HepG2 (cell line): Measurements from ENCODE around the gene ADCY1. TPM values are rescaled to one million over a fixed set of nuclear protein-coding genes. Genes with fewer than 3 reads are reported as not detected.

Experiments used
- ATAC-seq: fragments of 200-7000 bp; cut with Tn5 transposase; 3 replicates; pipeline ENCODE4 v1.9.1; 2020; ENCODE audit warnings: mild to moderate bottlenecking, moderate library complexity
- BruUV-seq: library from RNA; stranded (reverse); fragments of 400-500 nt; replicated peaks from 2 replicates; lab custom pipeline; 2021; lab: Mats Ljungman, UMichigan
- CTCF ChIA-PET: fragments of 300-600 bp; formaldehyde crosslinking; extraction: SDS; loops from one replicate; lab custom pipeline; 2021; ENCODE audit warnings: low total read pairs, inconsistent platforms, low intra/inter-chr PET ratio; lab: Yijun Ruan, JAX
- POLR2A ChIA-PET: fragments of 350-600 bp; sonication (Branson Sonifier 250); formaldehyde crosslinking; loops from one replicate; lab custom pipeline; 2020; ENCODE audit warnings: antibody characterized with exemption, inconsistent platforms; lab: Yijun Ruan, JAX
- DNase-seq: peaks from one replicate; pipeline ENCODE4 v3.0.0-alpha.2; 2015; ENCODE audit warnings: low spot score
- FAIRE-seq: peaks from 3 replicates; lab custom pipeline; 2011; peaks lifted over from hg19 to GRCh38; lab: Jason Lieb, UNC
- H2AFZ ChIP-seq: one replicate; pipeline ENCODE4 v1.6.1; 2011; ENCODE audit warnings: low read length, inconsistent platforms
- H3K27ac ChIP-seq: fragments of 300-600 bp; 3 replicates; pipeline ENCODE4 v1.8.0; 2011; ENCODE audit warnings: mixed run types, mild to moderate bottlenecking, mixed read lengths, low read length, inconsistent platforms; ENCODE audit not compliant: insufficient read depth; ENCODE audit errors: extremely low read length
- H3K27me3 ChIP-seq, 2 experiments: fragments of 200-600 bp in 1 of 2; 2 replicates in 1 of 2; 3 replicates in 1 of 2; pipeline versions ENCODE4 v1.6.0 to v1.8.0; 2011; ENCODE audit warnings: low read length in 2 of 2, mild to moderate bottlenecking in 2 of 2, moderate library complexity in 2 of 2, inconsistent platforms in 1 of 2; ENCODE audit not compliant: insufficient read depth in 2 of 2, control insufficient read depth in 1 of 2
- H3K36me3 ChIP-seq, 2 experiments: fragments of 200-600 bp in 1 of 2; replicated peaks in 1 of 2; 2 replicates in 1 of 2; 3 replicates in 1 of 2; pipeline versions ENCODE4 v1.5.1 to v1.8.0; 2011; ENCODE audit warnings: low read length in 2 of 2, inconsistent platforms in 1 of 2; ENCODE audit not compliant: insufficient read depth in 2 of 2, control insufficient read depth in 1 of 2
- H3K4me1 ChIP-seq: 2 replicates; pipeline ENCODE4 v1.5.1; 2012; ENCODE audit warnings: low read length, inconsistent platforms; ENCODE audit not compliant: insufficient read depth
- H3K4me2 ChIP-seq: 2 replicates; pipeline ENCODE4 v1.6.0; 2011; ENCODE audit warnings: low read depth, low read length, inconsistent platforms
- H3K4me3 ChIP-seq, 3 experiments: fragments of 200-600 bp in 1 of 3; sonication (generic), shearing (Covaris generic) in 1 of 3; replicated peaks in 1 of 3; 2 replicates each; pipeline ENCODE4 v1.5.1; 2011 to 2016; ENCODE audit warnings: low read length in 3 of 3, inconsistent platforms in 2 of 3, low read depth in 2 of 3, mild to moderate bottlenecking in 2 of 3, control low read depth in 1 of 3, mixed read lengths in 1 of 3; ENCODE audit not compliant: insufficient read depth in 1 of 3
- H3K79me2 ChIP-seq: one replicate; pipeline ENCODE4 v1.6.1; 2011; ENCODE audit warnings: low read length, inconsistent platforms; ENCODE audit not compliant: insufficient read depth
- H3K9ac ChIP-seq: 2 replicates; pipeline ENCODE4 v1.6.0; 2011; ENCODE audit warnings: mild to moderate bottlenecking, low read depth, low read length, inconsistent platforms; ENCODE audit not compliant: insufficient read depth
- H3K9me3 ChIP-seq: 2 replicates; pipeline ENCODE4 v1.5.1; 2012; ENCODE audit warnings: mild to moderate bottlenecking, low read length
- H4K20me1 ChIP-seq: 2 replicates; pipeline ENCODE4 v1.6.0; 2011; ENCODE audit warnings: inconsistent platforms, mild to moderate bottlenecking, low read length, moderate library complexity; ENCODE audit not compliant: insufficient read depth
- ATF6 ChIP-seq: sonication (generic); formaldehyde crosslinking; conservative IDR thresholded peaks from 2 replicates; pipeline ENCODE4 v1.4.0; 2020; ENCODE audit warnings: missing genetic modification reagents
- CSRNP1 ChIP-seq: sonication (generic); formaldehyde crosslinking; IDR thresholded peaks from 2 replicates; pipeline ENCODE4 v1.8.1; 2023; ENCODE audit warnings: mild to moderate bottlenecking, missing genetic modification reagents
- FIP1L1 ChIP-seq: fragments of 200-400 bp; formaldehyde crosslinking; IDR thresholded peaks from 2 replicates; pipeline ENCODE4 v1.6.1; 2018; ENCODE audit warnings: low read depth, mild to moderate bottlenecking, low read length, moderate library complexity, borderline replicate concordance; ENCODE audit not compliant: insufficient read depth
- POLR2G ChIP-seq: fragments of 200-400 bp; formaldehyde crosslinking; IDR thresholded peaks from 2 replicates; pipeline ENCODE4 v1.6.1; 2018; ENCODE audit warnings: mild to moderate bottlenecking, low read depth, low read length, moderate library complexity
- REPIN1 ChIP-seq: sonication (generic); formaldehyde crosslinking; IDR thresholded peaks from 2 replicates; pipeline ENCODE4 v1.8.0; 2022; ENCODE audit warnings: missing genetic modification reagents, low read depth, mild to moderate bottlenecking, borderline replicate concordance
- SRSF1 ChIP-seq: fragments of 200-400 bp; formaldehyde crosslinking; optimal IDR thresholded peaks from 2 replicates; pipeline ENCODE3; 2017; ENCODE audit warnings: mild to moderate bottlenecking, low read depth, low read length, moderate library complexity
- ZNF24 ChIP-seq: fragments of 450-650 bp; IDR thresholded peaks from 2 replicates; pipeline ENCODE4 v1.6.1; 2017; ENCODE audit warnings: antibody characterized with exemption, mild to moderate bottlenecking
- ZNF510 ChIP-seq: sonication (generic); formaldehyde crosslinking; IDR thresholded peaks from 2 replicates; pipeline ENCODE4 v1.4.0; 2020; ENCODE audit warnings: low read depth, mild to moderate bottlenecking, missing genetic modification reagents
- ZNF550 ChIP-seq: sonication (generic); formaldehyde crosslinking; IDR thresholded peaks from 2 replicates; pipeline ENCODE4 v1.4.0; 2020; ENCODE audit warnings: mild to moderate bottlenecking, missing genetic modification reagents, borderline replicate concordance
- ZNF772 ChIP-seq: sonication (generic); formaldehyde crosslinking; IDR thresholded peaks from 2 replicates; pipeline ENCODE4 v1.5.0; 2020; ENCODE audit warnings: mild to moderate bottlenecking, missing genetic modification reagents
- ZSCAN12 ChIP-seq: sonication (generic); formaldehyde crosslinking; IDR thresholded peaks from 2 replicates; pipeline ENCODE4 v1.9.0; 2021; ENCODE audit warnings: mild to moderate bottlenecking, missing genetic modification reagents
- WGBS: methylation state at CpG from one replicate; pipeline ENCODE4 v1.1.6; 2017; ENCODE audit warnings: low lambda C conversion rate; 5-methylcytosine and 5-hydroxymethylcytosine counted together
- in situ Hi-C: cut with HindIII; loops from 2 replicates; pipeline ENCODE4 v1.10.0; 2017; ENCODE audit warnings: low pct_unique_long_range_greater_than_20kb; ENCODE audit not compliant: extremely low pct_ligation_motif_present
- intact Hi-C: fragments of 100-400 bp; cut with micrococcal nuclease; formaldehyde crosslinking; loops from one replicate; pipeline ENCODE4 v1.10.0; 2022; ENCODE audit not compliant: unreplicated experiment
- polyA plus RNA-seq, 8 experiments: library from polyadenylated mRNA; depleted of rRNA in 3 of 8; stranded (reverse) in 7 of 8; unstranded in 1 of 8; fragments of >200 nt; fragmentation: Illumina TruSeq in 4 of 8; extraction: Trizol in 4 of 8; gene quantifications; 2 replicates each; pipeline versions ENCODE4 v1.2.1 to v1.2.3, GENCODE V29; 2011 to 2016; ENCODE audit warnings: low read depth in 4 of 8, missing spikeins in 1 of 8, mixed read lengths in 1 of 8; ENCODE audit not compliant: insufficient read depth in 1 of 8
- total RNA-seq, 5 experiments: library from RNA; depleted of rRNA; stranded (reverse); fragments of >200 nt; fragmentation: Illumina TruSeq; extraction: Trizol; gene quantifications; 2 replicates each; pipeline ENCODE4 v1.2.3, GENCODE V29; 2016; ENCODE audit warnings: low read depth in 1 of 5
- TF ChIP-seq, protein P1 (sequence below): sonication (generic); formaldehyde crosslinking; IDR thresholded peaks from 2 replicates; pipeline ENCODE4 v1.8.0; 2022; ENCODE audit warnings: missing genetic modification reagents, mild to moderate bottlenecking, borderline replicate concordance
- TF ChIP-seq, protein P2 (sequence below): sonication (generic); formaldehyde crosslinking; IDR thresholded peaks from 2 replicates; pipeline ENCODE4 v1.4.0; 2020; ENCODE audit warnings: missing genetic modification reagents

Gene ADCY1
- total and polyA plus RNA-seq, 2 of the 13 experiments (the other 11 are each of a cell fraction or from before 2014, with no cell fraction given) = 0.80 to 1.2 TPM

GRCh38 chr7:45623740-45624391 lies 49.7 kb downstream of the ADCY1 start:
- Histone ChIP-seq H3K4me1 (no peaks in the 10 kb centered on the region), H3K9ac (no peak overlapping the region), H3K9me3 (no peaks in the 10 kb centered on the region), H3K4me3 (no peak overlapping the region), H3K36me3 (no peaks in the 10 kb centered on the region), H3K27ac (no peak overlapping the region), H2AFZ (no peak overlapping the region), H3K4me2 (no peak overlapping the region), H3K27me3 (peaks cover 0 to 2% of the 10 kb centered on the region in 2 experiments; a peak in 3 of 5 replicates), H3K79me2 (no peaks in the 10 kb centered on the region), H4K20me1 (no peaks in the 10 kb centered on the region)
- ChIA-PET POLR2A (no interaction called here), CTCF (no interaction called here)
- no peak for ATAC-seq
- FAIRE-seq = no peak
- BruUV-seq = no TSS peak
- WGBS = 20% methylated on average over 9 of the region's 9 CpGs
- intact Hi-C loops = no loop called here
- in situ Hi-C loops = no loop called here
- no peak for DNase-seq
- TF ChIP-seq ZNF510 (CRISPR knock-in tag) (no peak), ZSCAN12 (CRISPR knock-in tag) (no peak), POLR2G (no peak), ZNF772 (no peak), CSRNP1 (no peak), ATF6 (CRISPR knock-in tag) (no peak), ZNF24 (no peak), ZNF550 (CRISPR knock-in tag) (no peak), REPIN1 (CRISPR knock-in tag) (no peak), SRSF1 (no peak), FIP1L1 (no peak)
- TF ChIP-seq, protein P1, sequence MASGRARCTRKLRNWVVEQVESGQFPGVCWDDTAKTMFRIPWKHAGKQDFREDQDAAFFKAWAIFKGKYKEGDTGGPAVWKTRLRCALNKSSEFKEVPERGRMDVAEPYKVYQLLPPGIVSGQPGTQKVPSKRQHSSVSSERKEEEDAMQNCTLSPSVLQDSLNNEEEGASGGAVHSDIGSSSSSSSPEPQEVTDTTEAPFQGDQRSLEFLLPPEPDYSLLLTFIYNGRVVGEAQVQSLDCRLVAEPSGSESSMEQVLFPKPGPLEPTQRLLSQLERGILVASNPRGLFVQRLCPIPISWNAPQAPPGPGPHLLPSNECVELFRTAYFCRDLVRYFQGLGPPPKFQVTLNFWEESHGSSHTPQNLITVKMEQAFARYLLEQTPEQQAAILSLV (CRISPR knock-in tag) = no peak
- TF ChIP-seq, protein P2, sequence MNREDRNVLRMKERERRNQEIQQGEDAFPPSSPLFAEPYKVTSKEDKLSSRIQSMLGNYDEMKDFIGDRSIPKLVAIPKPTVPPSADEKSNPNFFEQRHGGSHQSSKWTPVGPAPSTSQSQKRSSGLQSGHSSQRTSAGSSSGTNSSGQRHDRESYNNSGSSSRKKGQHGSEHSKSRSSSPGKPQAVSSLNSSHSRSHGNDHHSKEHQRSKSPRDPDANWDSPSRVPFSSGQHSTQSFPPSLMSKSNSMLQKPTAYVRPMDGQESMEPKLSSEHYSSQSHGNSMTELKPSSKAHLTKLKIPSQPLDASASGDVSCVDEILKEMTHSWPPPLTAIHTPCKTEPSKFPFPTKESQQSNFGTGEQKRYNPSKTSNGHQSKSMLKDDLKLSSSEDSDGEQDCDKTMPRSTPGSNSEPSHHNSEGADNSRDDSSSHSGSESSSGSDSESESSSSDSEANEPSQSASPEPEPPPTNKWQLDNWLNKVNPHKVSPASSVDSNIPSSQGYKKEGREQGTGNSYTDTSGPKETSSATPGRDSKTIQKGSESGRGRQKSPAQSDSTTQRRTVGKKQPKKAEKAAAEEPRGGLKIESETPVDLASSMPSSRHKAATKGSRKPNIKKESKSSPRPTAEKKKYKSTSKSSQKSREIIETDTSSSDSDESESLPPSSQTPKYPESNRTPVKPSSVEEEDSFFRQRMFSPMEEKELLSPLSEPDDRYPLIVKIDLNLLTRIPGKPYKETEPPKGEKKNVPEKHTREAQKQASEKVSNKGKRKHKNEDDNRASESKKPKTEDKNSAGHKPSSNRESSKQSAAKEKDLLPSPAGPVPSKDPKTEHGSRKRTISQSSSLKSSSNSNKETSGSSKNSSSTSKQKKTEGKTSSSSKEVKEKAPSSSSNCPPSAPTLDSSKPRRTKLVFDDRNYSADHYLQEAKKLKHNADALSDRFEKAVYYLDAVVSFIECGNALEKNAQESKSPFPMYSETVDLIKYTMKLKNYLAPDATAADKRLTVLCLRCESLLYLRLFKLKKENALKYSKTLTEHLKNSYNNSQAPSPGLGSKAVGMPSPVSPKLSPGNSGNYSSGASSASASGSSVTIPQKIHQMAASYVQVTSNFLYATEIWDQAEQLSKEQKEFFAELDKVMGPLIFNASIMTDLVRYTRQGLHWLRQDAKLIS = no peak
